Measurements from ENCODE around the gene D2HGDH. TPM values are rescaled to one million over a fixed set of nuclear protein-coding genes. Genes with fewer than 3 reads are reported as not detected.

D2HGDH gene
- total RNA-seq, 1 experiment from 2014 or later, result 30.7 TPM

DNA sequence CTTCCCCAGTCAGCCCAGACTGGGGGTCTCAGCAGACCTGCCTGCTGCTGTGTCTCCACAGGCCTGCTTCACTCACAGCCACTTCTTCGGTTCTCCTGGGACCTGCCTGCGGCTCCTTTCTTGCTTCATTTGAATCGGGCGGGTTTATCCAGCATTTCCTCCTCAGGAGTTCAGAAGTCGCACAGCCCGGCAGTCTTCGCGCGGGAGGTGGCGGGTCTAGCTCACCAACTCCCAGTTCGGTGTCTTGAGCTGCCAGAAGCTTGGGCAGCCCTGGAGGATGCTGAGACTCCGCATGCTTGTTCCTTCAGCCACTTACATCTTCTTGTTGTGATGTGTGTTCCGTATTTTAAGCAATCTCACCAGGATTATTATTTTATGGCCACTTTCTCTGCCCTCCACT, 10.8 kb downstream of the D2HGDH start:
- TF ChIP-seq, protein P1, sequence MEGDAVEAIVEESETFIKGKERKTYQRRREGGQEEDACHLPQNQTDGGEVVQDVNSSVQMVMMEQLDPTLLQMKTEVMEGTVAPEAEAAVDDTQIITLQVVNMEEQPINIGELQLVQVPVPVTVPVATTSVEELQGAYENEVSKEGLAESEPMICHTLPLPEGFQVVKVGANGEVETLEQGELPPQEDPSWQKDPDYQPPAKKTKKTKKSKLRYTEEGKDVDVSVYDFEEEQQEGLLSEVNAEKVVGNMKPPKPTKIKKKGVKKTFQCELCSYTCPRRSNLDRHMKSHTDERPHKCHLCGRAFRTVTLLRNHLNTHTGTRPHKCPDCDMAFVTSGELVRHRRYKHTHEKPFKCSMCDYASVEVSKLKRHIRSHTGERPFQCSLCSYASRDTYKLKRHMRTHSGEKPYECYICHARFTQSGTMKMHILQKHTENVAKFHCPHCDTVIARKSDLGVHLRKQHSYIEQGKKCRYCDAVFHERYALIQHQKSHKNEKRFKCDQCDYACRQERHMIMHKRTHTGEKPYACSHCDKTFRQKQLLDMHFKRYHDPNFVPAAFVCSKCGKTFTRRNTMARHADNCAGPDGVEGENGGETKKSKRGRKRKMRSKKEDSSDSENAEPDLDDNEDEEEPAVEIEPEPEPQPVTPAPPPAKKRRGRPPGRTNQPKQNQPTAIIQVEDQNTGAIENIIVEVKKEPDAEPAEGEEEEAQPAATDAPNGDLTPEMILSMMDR (conservative IDR thresholded peaks at IDR 0.05; ENCODE audit: low read depth, low read length), result no peak
- TF ChIP-seq EZH2 (IDR thresholded peaks at IDR 0.05; ENCODE audit: borderline replicate concordance, low read depth, low read length, poor library complexity, severe bottlenecking), result no peak
- no peak overlapping the region for H3K27ac ChIP-seq (ENCODE audit: low read depth, low read length, poor library complexity, severe bottlenecking)
- ChIA-PET CTCF (no interaction called here), POLR2A (ENCODE audit: low non-redundant PET) (no interaction called here)
- no peaks in the 10 kb centered on the region for H3K27me3 ChIP-seq (replicated peaks; ENCODE audit: insufficient read depth, low read depth, low read length, poor library complexity)
- no TSS peak for BruUV-seq (replicated peaks)
- H3K4me3 ChIP-seq (ENCODE audit: low read depth, low read length, poor library complexity, severe bottlenecking), result no peak overlapping the region
- intact Hi-C loops (cut with micrococcal nuclease; ENCODE audit: unreplicated experiment), result no loop called here
- H3K9me3 ChIP-seq (ENCODE audit: low read depth, low read length, poor library complexity, severe bottlenecking), result no peaks in the 10 kb centered on the region
- no peaks in the 10 kb centered on the region for H3K4me1 ChIP-seq (ENCODE audit: insufficient read depth, low read length, poor library complexity, severe bottlenecking)
- DNase-seq (ENCODE audit: low spot score), result no peak
- peaks cover 40% of the 10 kb centered on the region for H3K36me3 ChIP-seq (ENCODE audit: insufficient read depth, low read length, poor library complexity, severe bottlenecking)

GRCh38 chr2:241746084-241746483, 11.7 kb downstream of the D2HGDH start:
- ChIA-PET CTCF (no interaction called here), POLR2A (ENCODE audit: low non-redundant PET) (no interaction called here)
- no peaks in the 10 kb centered on the region for H3K9me3 ChIP-seq (ENCODE audit: low read depth, low read length, poor library complexity, severe bottlenecking)
- no peak for TF ChIP-seq EZH2 (IDR thresholded peaks at IDR 0.05; ENCODE audit: borderline replicate concordance, low read depth, low read length, poor library complexity, severe bottlenecking)
- TF ChIP-seq, protein P1 (conservative IDR thresholded peaks at IDR 0.05; ENCODE audit: low read depth, low read length), result no peak
- intact Hi-C loops (cut with micrococcal nuclease; ENCODE audit: unreplicated experiment), result no loop called here
- H3K27ac ChIP-seq (ENCODE audit: low read depth, low read length, poor library complexity, severe bottlenecking), result no peak overlapping the region
- TSS peak; percentile 36 for BruUV-seq (replicated peaks)
- no peaks in the 10 kb centered on the region for H3K4me1 ChIP-seq (ENCODE audit: insufficient read depth, low read length, poor library complexity, severe bottlenecking)
- no peaks in the 10 kb centered on the region for H3K27me3 ChIP-seq (replicated peaks; ENCODE audit: insufficient read depth, low read depth, low read length, poor library complexity)
- no peak overlapping the region for H3K4me3 ChIP-seq (ENCODE audit: low read depth, low read length, poor library complexity, severe bottlenecking)
- peaks cover 40% of the 10 kb centered on the region for H3K36me3 ChIP-seq (ENCODE audit: insufficient read depth, low read length, poor library complexity, severe bottlenecking)
- no peak for DNase-seq (ENCODE audit: low spot score)

DNA sequence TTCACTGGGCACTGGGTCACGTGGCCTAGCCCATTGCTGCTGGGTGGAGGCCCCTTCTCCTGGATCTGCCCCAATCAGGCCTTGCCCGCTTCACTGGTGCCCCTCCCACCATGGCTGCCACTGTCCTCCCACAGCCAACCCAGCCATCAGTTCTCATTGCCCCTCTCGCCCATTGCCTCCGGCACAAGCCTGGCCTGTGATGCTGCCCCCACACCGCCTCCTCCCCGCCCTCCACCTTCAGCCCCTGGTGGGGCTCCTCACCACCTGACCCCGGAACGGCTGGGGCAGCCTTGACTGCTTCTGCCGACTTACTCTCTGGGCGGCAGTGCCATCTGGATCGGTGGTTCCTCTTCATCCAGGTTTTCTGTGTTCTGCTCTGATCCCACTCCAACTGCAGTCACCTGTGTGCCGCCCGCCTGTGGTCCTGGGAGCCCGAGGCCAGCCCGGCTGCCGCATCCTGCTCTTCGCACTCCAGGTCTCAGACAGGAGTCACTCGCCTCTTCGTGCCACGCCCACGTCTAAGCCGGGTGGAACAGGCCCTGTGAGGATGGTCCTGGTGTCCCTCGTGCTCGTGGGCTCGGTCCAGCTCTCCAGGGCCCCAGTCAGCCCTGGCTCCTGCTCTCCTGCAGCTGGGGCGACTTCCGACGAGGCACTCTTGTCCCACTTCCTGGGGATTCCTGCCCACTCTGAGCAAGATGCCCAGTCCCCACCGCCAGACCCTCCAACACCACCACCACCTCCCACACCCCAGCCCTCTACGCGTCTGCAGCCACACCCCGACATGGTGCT, 14.2 kb downstream of the D2HGDH start:
- Histone ChIP-seq H3K9me3 (ENCODE audit: low read depth, low read length, poor library complexity, severe bottlenecking) (no peaks in the 10 kb centered on the region), H3K27me3 (replicated peaks; ENCODE audit: insufficient read depth, low read depth, low read length, poor library complexity) (no peaks in the 10 kb centered on the region), H3K36me3 (ENCODE audit: insufficient read depth, low read length, poor library complexity, severe bottlenecking) (peaks cover 35% of the 10 kb centered on the region), H3K4me1 (ENCODE audit: insufficient read depth, low read length, poor library complexity, severe bottlenecking) (no peaks in the 10 kb centered on the region), H3K4me3 (ENCODE audit: low read depth, low read length, poor library complexity, severe bottlenecking) (no peak overlapping the region), H3K27ac (ENCODE audit: low read depth, low read length, poor library complexity, severe bottlenecking) (no peak overlapping the region)
- no peak for TF ChIP-seq EZH2 (IDR thresholded peaks at IDR 0.05; ENCODE audit: borderline replicate concordance, low read depth, low read length, poor library complexity, severe bottlenecking)
- TF ChIP-seq, protein P1 (conservative IDR thresholded peaks at IDR 0.05; ENCODE audit: low read depth, low read length), result no peak
- ChIA-PET CTCF (no interaction called here), POLR2A (ENCODE audit: low non-redundant PET) (no interaction called here)
- DNase-seq (ENCODE audit: low spot score), result no peak
- intact Hi-C loops (cut with micrococcal nuclease; ENCODE audit: unreplicated experiment), result no loop called here
- BruUV-seq (replicated peaks), result no TSS peak
